ENCODE data around the gene LGI1.

- TF ChIP-seq CTCF (IDR thresholded peaks at IDR 0.05; ENCODE audit: low read length), result no peak
- TF ChIP-seq EZH2 (IDR thresholded peaks at IDR 0.05; ENCODE audit: borderline replicate concordance, low read length), result no peak
These were observed 14.9 kb upstream of the LGI1 start for GRCh38 chr10:93742633-93743349.
